Duodenal mucosa (tissue), 2 donors: ENCODE results near the gene ZBTB40.

Experiments
- H3K27ac ChIP-seq: one replicate; pipeline ENCODE4 v1.7.0; 2013; ENCODE audit warnings: low read depth, low read length
- H3K27me3 ChIP-seq, 2 donors: one replicate each; pipeline ENCODE4 v1.7.0; 2013; ENCODE audit warnings: low read length in 2 of 2, control low read depth in 1 of 2; ENCODE audit not compliant: insufficient read depth in 2 of 2, control insufficient read depth in 1 of 2
- H3K36me3 ChIP-seq, 2 donors: one replicate each; pipeline ENCODE4 v1.7.0; 2013; ENCODE audit warnings: low read length in 2 of 2, control low read depth in 1 of 2; ENCODE audit not compliant: insufficient read depth in 2 of 2, control insufficient read depth in 1 of 2
- H3K4me1 ChIP-seq, 2 donors: one replicate each; pipeline ENCODE4 v1.7.0; 2013; ENCODE audit warnings: low read length in 2 of 2, control low read depth in 1 of 2; ENCODE audit not compliant: insufficient read depth in 2 of 2, control insufficient read depth in 1 of 2
- H3K4me3 ChIP-seq, 2 donors: one replicate each; pipeline ENCODE4 v1.7.0; 2013; ENCODE audit warnings: low read length in 2 of 2, low read depth in 1 of 2
- H3K9ac ChIP-seq, 2 donors: one replicate each; pipeline ENCODE4 v1.7.0; 2013; ENCODE audit warnings: low read length in 2 of 2, low read depth in 1 of 2
- H3K9me3 ChIP-seq, 2 donors: one replicate each; pipeline ENCODE4 v1.7.0; 2013; ENCODE audit warnings: low read length in 2 of 2, control low read depth in 1 of 2; ENCODE audit not compliant: control insufficient read depth in 1 of 2

The ZBTB40 gene

GRCh38 chr1:22465671-22466070 is 14.0 kb downstream of the ZBTB40 start:
- H3K27ac ChIP-seq: no peak overlapping the region
- H3K9ac ChIP-seq: no peak overlapping the region
- H3K4me3 ChIP-seq: no peak overlapping the region
- no peaks in the 10 kb centered on the region for H3K27me3 ChIP-seq
- H3K9me3 ChIP-seq: no peaks in the 10 kb centered on the region
- H3K4me1 ChIP-seq: no peaks in the 10 kb centered on the region
- no peaks in the 10 kb centered on the region for H3K36me3 ChIP-seq

- H3K9ac ChIP-seq: no peak overlapping the region
- H3K36me3 ChIP-seq: peaks cover 0 to 2% of the 10 kb centered on the region in 2 donors
- no peak overlapping the region for H3K27ac ChIP-seq
- H3K9me3 ChIP-seq: no peaks in the 10 kb centered on the region
- H3K27me3 ChIP-seq: no peaks in the 10 kb centered on the region
- H3K4me1 ChIP-seq: peaks cover 0 to 4% of the 10 kb centered on the region in 2 donors
- H3K4me3 ChIP-seq: no peak overlapping the region
Observed at GRCh38 chr1:22470227-22470626, 18.6 kb downstream of the ZBTB40 start.

- Histone ChIP-seq H3K27ac (no peak overlapping the region), H3K9ac (no peak overlapping the region), H3K36me3 (peaks cover 0 to 2% of the 10 kb centered on the region in 2 donors), H3K4me3 (no peak overlapping the region), H3K9me3 (no peaks in the 10 kb centered on the region), H3K4me1 (peaks cover 0 to 4% of the 10 kb centered on the region in 2 donors), H3K27me3 (no peaks in the 10 kb centered on the region)
Observed at GRCh38 chr1:22471078-22471477, 19.4 kb downstream of the ZBTB40 start.

GRCh38 chr1:22471610-22472009 is 20.0 kb downstream of the ZBTB40 start:
- Histone ChIP-seq H3K4me3 (no peak overlapping the region), H3K9me3 (no peaks in the 10 kb centered on the region), H3K27ac (no peak overlapping the region), H3K4me1 (peaks cover 0 to 4% of the 10 kb centered on the region in 2 donors), H3K9ac (no peak overlapping the region), H3K36me3 (peaks cover 0 to 2% of the 10 kb centered on the region in 2 donors), H3K27me3 (no peaks in the 10 kb centered on the region)

- Histone ChIP-seq H3K36me3 (peaks cover 0 to 2% of the 10 kb centered on the region in 2 donors), H3K4me3 (no peak overlapping the region), H3K9ac (no peak overlapping the region), H3K4me1 (peaks cover 0 to 4% of the 10 kb centered on the region in 2 donors), H3K27me3 (no peaks in the 10 kb centered on the region), H3K27ac (no peak overlapping the region), H3K9me3 (no peaks in the 10 kb centered on the region)
Observed at GRCh38 chr1:22472596-22472995, 20.9 kb downstream of the ZBTB40 start.

- Histone ChIP-seq H3K4me3 (no peak overlapping the region), H3K9me3 (no peaks in the 10 kb centered on the region), H3K9ac (no peak overlapping the region), H3K27me3 (no peaks in the 10 kb centered on the region), H3K4me1 (peaks cover 0 to 4% of the 10 kb centered on the region in 2 donors), H3K36me3 (peaks cover 0 to 2% of the 10 kb centered on the region in 2 donors), H3K27ac (no peak overlapping the region)
Observed at GRCh38 chr1:22473952-22474351, 22.3 kb downstream of the ZBTB40 start.

GRCh38 chr1:22476566-22476965 is 24.9 kb downstream of the ZBTB40 start:
- H3K9ac ChIP-seq: no peak overlapping the region
- no peaks in the 10 kb centered on the region for H3K9me3 ChIP-seq
- peaks cover 0 to 2% of the 10 kb centered on the region in 2 donors for H3K36me3 ChIP-seq
- H3K27me3 ChIP-seq: no peaks in the 10 kb centered on the region
- H3K27ac ChIP-seq: no peak overlapping the region
- no peak overlapping the region for H3K4me3 ChIP-seq
- H3K4me1 ChIP-seq: peaks cover 0 to 2% of the 10 kb centered on the region in 2 donors

GRCh38 chr1:22483121-22483520 is 31.5 kb downstream of the ZBTB40 start:
- Histone ChIP-seq H3K27ac (no peak overlapping the region), H3K4me3 (no peak overlapping the region), H3K9ac (no peak overlapping the region), H3K36me3 (no peaks in the 10 kb centered on the region), H3K4me1 (no peaks in the 10 kb centered on the region), H3K9me3 (no peaks in the 10 kb centered on the region), H3K27me3 (no peaks in the 10 kb centered on the region)

- Histone ChIP-seq H3K27me3 (no peaks in the 10 kb centered on the region), H3K9me3 (no peaks in the 10 kb centered on the region), H3K36me3 (no peaks in the 10 kb centered on the region), H3K4me3 (no peak overlapping the region), H3K27ac (no peak overlapping the region), H3K9ac (no peak overlapping the region), H3K4me1 (no peaks in the 10 kb centered on the region)
Observed at GRCh38 chr1:22484706-22485345, 33.2 kb downstream of the ZBTB40 start.

- H3K4me3 ChIP-seq: no peak overlapping the region
- no peaks in the 10 kb centered on the region for H3K9me3 ChIP-seq
- H3K27ac ChIP-seq: no peak overlapping the region
- peaks cover 0 to 4% of the 10 kb centered on the region in 2 donors for H3K36me3 ChIP-seq
- H3K9ac ChIP-seq: no peak overlapping the region
- no peaks in the 10 kb centered on the region for H3K27me3 ChIP-seq
- no peaks in the 10 kb centered on the region for H3K4me1 ChIP-seq
Observed at GRCh38 chr1:22485431-22485830, 33.8 kb downstream of the ZBTB40 start.
